Nephron (organoid): ENCODE measurements around the gene UGT1A10.
"Not testable (repeated sequence)": the region's sequence is repeated elsewhere in the genome, so short reads cannot be mapped to it uniquely, and the experiment has no call there.

ENCODE experiments used
- H3K27ac Mint-ChIP-seq, 3 experiments: 2 replicates each; pipeline ENCODE4 v1.8.0; 2020; ENCODE audit warnings: mixed read lengths in 3 of 3, mild to moderate bottlenecking in 2 of 3, moderate library complexity in 1 of 3
- H3K27me3 Mint-ChIP-seq: 2 replicates; pipeline ENCODE4 v1.8.0; 2021; ENCODE audit warnings: low read depth, mild to moderate bottlenecking, moderate library complexity, mixed read lengths
- H3K36me3 Mint-ChIP-seq: 2 replicates; pipeline ENCODE4 v1.8.0; 2020; ENCODE audit warnings: low read depth, mixed read lengths
- H3K4me1 Mint-ChIP-seq: 2 replicates; pipeline ENCODE4 v1.8.0; 2020; ENCODE audit warnings: mixed read lengths
- H3K4me3 Mint-ChIP-seq, 3 experiments: 2 replicates each; pipeline ENCODE4 v1.8.0; 2020; ENCODE audit warnings: mild to moderate bottlenecking in 3 of 3, mixed read lengths in 3 of 3, moderate library complexity in 2 of 3
- H3K9me3 Mint-ChIP-seq: 2 replicates; pipeline ENCODE4 v1.8.0; 2020; ENCODE audit warnings: mixed read lengths
- CTCF ChIP-seq, 3 experiments: fragments of 200-600 bp; sonication (generic); IDR thresholded peaks; one replicate each; pipeline ENCODE4 v1.5.0; 2021; ENCODE audit warnings: antibody characterized with exemption in 3 of 3; ENCODE audit not compliant: unreplicated experiment in 3 of 3

Gene UGT1A10

GRCh38 chr2:233714121-233714520 is 77.9 kb downstream of the UGT1A10 start:
- Mint-ChIP-seq H3K36me3 (no peaks in the 10 kb centered on the region), H3K4me1 (no peaks in the 10 kb centered on the region), H3K4me3 (no peak overlapping the region), H3K9me3 (no peaks in the 10 kb centered on the region), H3K27me3 (peaks cover 26% of the 10 kb centered on the region), H3K27ac (no peak overlapping the region)
- no peak for TF ChIP-seq CTCF (IDR thresholded peaks at IDR 0.05; ENCODE audit: unreplicated experiment in 3 of 3)

- Mint-ChIP-seq H3K27me3 (peaks cover 26% of the 10 kb centered on the region), H3K4me1 (no peaks in the 10 kb centered on the region), H3K27ac (no peak within 1 kb of the TSS), H3K9me3 (peaks cover 6% of the 10 kb centered on the region), H3K36me3 (no peaks in the 10 kb centered on the region), H3K4me3 (no peak within 1 kb of the TSS)
- TF ChIP-seq CTCF (IDR thresholded peaks at IDR 0.05; ENCODE audit: unreplicated experiment in 3 of 3): no peak
These were observed 82.3 kb downstream of the UGT1A10 start, which contains the start of gene UGT1A4 for GRCh38 chr2:233718552-233718951. TSS of gene UGT1A4 (plus strand) at chr2:233718736. CDS start at chr2:233718821, 85 bp downstream.

GRCh38 chr2:233728723-233729301 is 92.6 kb downstream of the UGT1A10 start, which contains the start of gene UGT1A3:
TSS of gene UGT1A3 (plus strand) at chr2:233729042. CDS start at chr2:233729127, 85 bp downstream.
- TF ChIP-seq CTCF (IDR thresholded peaks at IDR 0.05; ENCODE audit: unreplicated experiment in 3 of 3): no peak
- no peaks in the 10 kb centered on the region for H3K36me3 Mint-ChIP-seq
- H3K4me1 Mint-ChIP-seq: no peaks in the 10 kb centered on the region

GRCh38 chr2:233736868-233737653 is 100.8 kb downstream of the UGT1A10 start:
- H3K4me3 Mint-ChIP-seq, H3K36me3 Mint-ChIP-seq, H3K27ac Mint-ChIP-seq, H3K27me3 Mint-ChIP-seq, H3K9me3 Mint-ChIP-seq, H3K4me1 Mint-ChIP-seq: not testable (repeated sequence)

More at GRCh38 chr2:233728723-233729301, 92.6 kb downstream of the UGT1A10 start, which contains the start of gene UGT1A3:
- Mint-ChIP-seq H3K4me3 (no peak within 1 kb of the TSS), H3K27me3 (peaks cover 9% of the 10 kb centered on the region), H3K9me3 (peaks cover 6% of the 10 kb centered on the region), H3K27ac (no peak within 1 kb of the TSS)

- Mint-ChIP-seq H3K27ac (no peak overlapping the region), H3K27me3 (no peaks in the 10 kb centered on the region), H3K9me3 (no peaks in the 10 kb centered on the region), H3K36me3 (no peaks in the 10 kb centered on the region), H3K4me3 (no peak overlapping the region), H3K4me1 (no peaks in the 10 kb centered on the region)
- TF ChIP-seq CTCF (IDR thresholded peaks at IDR 0.05; ENCODE audit: unreplicated experiment in 3 of 3): no peak
These were observed 104.6 kb downstream of the UGT1A10 start for GRCh38 chr2:233740870-233741269.

GRCh38 chr2:233743464-233744259 is 107.4 kb downstream of the UGT1A10 start:
- Mint-ChIP-seq H3K27ac (no peak overlapping the region), H3K4me3 (no peak overlapping the region), H3K27me3 (peaks cover 8% of the 10 kb centered on the region), H3K36me3 (no peaks in the 10 kb centered on the region), H3K4me1 (no peaks in the 10 kb centered on the region), H3K9me3 (peaks cover 13% of the 10 kb centered on the region)
- no peak for TF ChIP-seq CTCF (IDR thresholded peaks at IDR 0.05; ENCODE audit: unreplicated experiment in 3 of 3)
